CD14-positive monocyte (primary cell): ENCODE results near the gene UBXN4. TPM values are rescaled to one million over a fixed set of nuclear protein-coding genes. Genes with fewer than 3 reads are reported as not detected.

Experiments
- DNase-seq, 3 donors: peaks; one replicate each; pipeline ENCODE4 v3.0.0-alpha.2; 2011 to 2022
- H2AFZ ChIP-seq: 2 replicates; pipeline ENCODE4 v1.6.0; 2012; ENCODE audit warnings: mild to moderate bottlenecking, low read depth, low read length, inconsistent platforms; ENCODE audit not compliant: insufficient read depth, poor library complexity, severe bottlenecking
- H3K27ac ChIP-seq, 2 donors: 1 replicate in 1 of 2; 2 replicates in 1 of 2; pipeline ENCODE4 v1.5.1; 2012 to 2013; ENCODE audit warnings: low read length in 2 of 2, control low read depth in 1 of 2, inconsistent platforms in 1 of 2, low read depth in 1 of 2, mild to moderate bottlenecking in 1 of 2
- H3K27me3 ChIP-seq, 2 donors: one replicate each; pipeline versions ENCODE4 v1.6.0 to v1.6.1; 2011 to 2013; ENCODE audit warnings: low read length in 2 of 2; ENCODE audit not compliant: control insufficient read depth in 2 of 2, insufficient read depth in 2 of 2
- H3K36me3 ChIP-seq, 2 donors: replicated peaks in 1 of 2; 1 replicate in 1 of 2; 2 replicates in 1 of 2; pipeline versions ENCODE4 v1.5.1 to v1.6.1; 2012 to 2013; ENCODE audit warnings: low read length in 2 of 2, control low read depth in 1 of 2, inconsistent platforms in 1 of 2, mild to moderate bottlenecking in 1 of 2; ENCODE audit not compliant: insufficient read depth in 2 of 2, control insufficient read depth in 1 of 2
- H3K4me1 ChIP-seq, 2 donors: 1 replicate in 1 of 2; 2 replicates in 1 of 2; pipeline versions ENCODE4 v1.5.1 to v1.6.1; 2012 to 2013; ENCODE audit warnings: low read length in 2 of 2, control low read depth in 1 of 2, inconsistent platforms in 1 of 2, mild to moderate bottlenecking in 1 of 2, moderate library complexity in 1 of 2; ENCODE audit not compliant: insufficient read depth in 2 of 2, control insufficient read depth in 1 of 2
- H3K4me2 ChIP-seq: replicated peaks from 2 replicates; pipeline ENCODE3; 2012; ENCODE audit warnings: low read length, moderate library complexity, mild to moderate bottlenecking; ENCODE audit not compliant: poor library complexity, severe bottlenecking; ENCODE audit errors: extremely low read depth
- H3K4me3 ChIP-seq, 3 experiments: fragments of 200-600 bp in 1 of 3; sonication (generic) in 1 of 3; replicated peaks in 1 of 3; 1 replicate in 2 of 3; 2 replicates in 1 of 3; pipeline ENCODE4 v1.5.1; 2011 to 2013; ENCODE audit warnings: low read length in 3 of 3, mild to moderate bottlenecking in 3 of 3, control low read depth in 2 of 3, low read depth in 2 of 3, inconsistent platforms in 1 of 3, moderate library complexity in 1 of 3
- H3K79me2 ChIP-seq: 2 replicates; pipeline ENCODE4 v1.6.0; 2012; ENCODE audit warnings: mild to moderate bottlenecking, control low read depth, inconsistent platforms, low read length, moderate library complexity; ENCODE audit not compliant: insufficient read depth
- H3K9ac ChIP-seq: 2 replicates; pipeline ENCODE4 v1.6.0; 2017; ENCODE audit warnings: low read length, mild to moderate bottlenecking; ENCODE audit not compliant: insufficient read depth, poor library complexity, severe bottlenecking
- H3K9me3 ChIP-seq, 2 donors: replicated peaks in 1 of 2; 1 replicate in 1 of 2; 2 replicates in 1 of 2; pipeline versions ENCODE4 v1.5.1 to v1.6.1; 2012 to 2013; ENCODE audit warnings: low read length in 2 of 2, control low read depth in 1 of 2; ENCODE audit not compliant: control insufficient read depth in 1 of 2, insufficient read depth in 1 of 2
- H4K20me1 ChIP-seq: 2 replicates; pipeline ENCODE4 v1.6.0; 2012; ENCODE audit warnings: mild to moderate bottlenecking, low read length, control low read depth, moderate library complexity; ENCODE audit not compliant: insufficient read depth
- H3K27ac Mint-ChIP-seq, 7 donors: one replicate each; pipeline ENCODE4 v1.8.0; 2020; ENCODE audit warnings: mild to moderate bottlenecking in 7 of 7, mixed read lengths in 7 of 7, moderate library complexity in 6 of 7, inconsistent platforms in 2 of 7
- H3K27me3 Mint-ChIP-seq, 3 donors: one replicate each; pipeline ENCODE4 v1.8.0; 2021 to 2022; ENCODE audit warnings: low read depth in 3 of 3, mild to moderate bottlenecking in 3 of 3, mixed read lengths in 3 of 3, moderate library complexity in 3 of 3, inconsistent platforms in 1 of 3
- H3K36me3 Mint-ChIP-seq, 2 donors: one replicate each; pipeline ENCODE4 v1.8.0; 2020; ENCODE audit warnings: mixed read lengths in 2 of 2, inconsistent platforms in 1 of 2, mild to moderate bottlenecking in 1 of 2
- H3K4me1 Mint-ChIP-seq: one replicate; pipeline ENCODE4 v1.8.0; 2020; ENCODE audit warnings: mild to moderate bottlenecking, mixed read lengths
- H3K4me3 Mint-ChIP-seq, 2 donors: one replicate each; pipeline ENCODE4 v1.8.0; 2020; ENCODE audit warnings: mild to moderate bottlenecking in 2 of 2, mixed read lengths in 2 of 2, moderate library complexity in 1 of 2
- H3K9me3 Mint-ChIP-seq, 7 donors: one replicate each; pipeline ENCODE4 v1.8.0; 2020 to 2022; ENCODE audit warnings: mixed read lengths in 7 of 7, mild to moderate bottlenecking in 6 of 7, moderate library complexity in 6 of 7, inconsistent platforms in 2 of 7
- WGBS: methylation state at CpG from one replicate; pipeline ENCODE4 v1.1.5; 2013; ENCODE audit warnings: missing lambda C conversion rate; ENCODE audit not compliant: insufficient coverage; 5-methylcytosine and 5-hydroxymethylcytosine counted together
- intact Hi-C, 2 donors: fragments of 100-400 bp; cut with micrococcal nuclease; formaldehyde crosslinking; loops; one replicate each; pipeline versions ENCODE4 v1.15.0 to v1.15.1; 2023
- polyA plus RNA-seq, 3 donors: library from polyadenylated mRNA; depleted of rRNA in 1 of 3; unstranded in 2 of 3; stranded (reverse) in 1 of 3; fragments of 300-500 nt in 2 of 3; fragments of >200 nt in 1 of 3; fragmentation: Illumina TruSeq in 2 of 3; gene quantifications; 1 replicate in 2 of 3; 2 replicates in 1 of 3; pipeline ENCODE4 v1.2.3, GENCODE V29; 2012 to 2021
- TF ChIP-seq, protein P1 (sequence below): fragments of 200-600 bp; IDR thresholded peaks from one replicate; pipeline ENCODE4 v1.8.0; 2022; ENCODE audit warnings: antibody characterized with exemption, mild to moderate bottlenecking

Gene UBXN4
- polyA plus RNA-seq, 3 donors: 53.8 to 107 (median 74.2) TPM

DNA sequence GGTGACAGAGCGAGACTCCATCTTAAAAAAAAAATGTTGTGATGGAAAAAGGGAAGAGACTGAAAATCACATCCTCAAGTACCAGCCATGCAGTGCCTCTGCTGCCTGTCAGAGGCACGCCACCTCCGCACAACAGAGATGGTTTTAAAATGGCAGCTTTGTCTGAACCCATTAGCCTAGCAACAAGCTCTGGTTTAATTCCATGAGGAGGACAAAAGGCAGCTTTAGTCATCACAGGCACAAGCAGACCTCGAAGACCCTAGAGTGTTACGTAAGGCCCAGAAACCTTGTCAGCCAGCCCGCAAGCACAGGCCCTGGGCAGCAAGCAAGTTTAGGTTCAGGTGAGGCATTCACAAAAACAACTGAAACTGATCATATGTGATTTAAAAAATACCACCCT is 84.9 kb downstream of the UBXN4 start:
- Histone ChIP-seq H3K27ac (no peak overlapping the region), H3K79me2 (no peaks in the 10 kb centered on the region), H3K27me3 (no peaks in the 10 kb centered on the region), H3K36me3 (no peaks in the 10 kb centered on the region), H3K9me3 (peaks cover 10 to 14% of the 10 kb centered on the region in 2 donors), H2AFZ (no peak overlapping the region), H4K20me1 (no peaks in the 10 kb centered on the region), H3K4me2 (no peak overlapping the region), H3K4me1 (no peaks in the 10 kb centered on the region), H3K9ac (no peak overlapping the region), H3K4me3 (no peak overlapping the region)
- Mint-ChIP-seq H3K4me1 (no peaks in the 10 kb centered on the region), H3K27me3 (peaks cover under 1 to 3% (median 2%) of the 10 kb centered on the region in 3 donors), H3K9me3 (peaks cover 11 to 18% (median 14%) of the 10 kb centered on the region in 7 donors), H3K27ac (no peak overlapping the region), H3K4me3 (no peak overlapping the region), H3K36me3 (peaks cover 0 to 6% of the 10 kb centered on the region in 2 donors)
- TF ChIP-seq, protein P1, sequence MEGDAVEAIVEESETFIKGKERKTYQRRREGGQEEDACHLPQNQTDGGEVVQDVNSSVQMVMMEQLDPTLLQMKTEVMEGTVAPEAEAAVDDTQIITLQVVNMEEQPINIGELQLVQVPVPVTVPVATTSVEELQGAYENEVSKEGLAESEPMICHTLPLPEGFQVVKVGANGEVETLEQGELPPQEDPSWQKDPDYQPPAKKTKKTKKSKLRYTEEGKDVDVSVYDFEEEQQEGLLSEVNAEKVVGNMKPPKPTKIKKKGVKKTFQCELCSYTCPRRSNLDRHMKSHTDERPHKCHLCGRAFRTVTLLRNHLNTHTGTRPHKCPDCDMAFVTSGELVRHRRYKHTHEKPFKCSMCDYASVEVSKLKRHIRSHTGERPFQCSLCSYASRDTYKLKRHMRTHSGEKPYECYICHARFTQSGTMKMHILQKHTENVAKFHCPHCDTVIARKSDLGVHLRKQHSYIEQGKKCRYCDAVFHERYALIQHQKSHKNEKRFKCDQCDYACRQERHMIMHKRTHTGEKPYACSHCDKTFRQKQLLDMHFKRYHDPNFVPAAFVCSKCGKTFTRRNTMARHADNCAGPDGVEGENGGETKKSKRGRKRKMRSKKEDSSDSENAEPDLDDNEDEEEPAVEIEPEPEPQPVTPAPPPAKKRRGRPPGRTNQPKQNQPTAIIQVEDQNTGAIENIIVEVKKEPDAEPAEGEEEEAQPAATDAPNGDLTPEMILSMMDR: no peak
- 81% methylated on average over 5 of the region's 6 CpGs for WGBS
- intact Hi-C loops: no loop called here
- no peak for DNase-seq

- DNase-seq: no peak
- H3K27ac ChIP-seq: no peak overlapping the region
- no peaks in the 10 kb centered on the region for H3K4me1 Mint-ChIP-seq
- no peak overlapping the region for H3K4me2 ChIP-seq
- no peaks in the 10 kb centered on the region for H3K36me3 Mint-ChIP-seq
- H3K27me3 Mint-ChIP-seq: peaks cover 0 to 3% (median 2%) of the 10 kb centered on the region in 3 donors
- intact Hi-C loops: no loop called here
- no peak overlapping the region for H3K4me3 ChIP-seq
- H3K9me3 ChIP-seq: no peaks in the 10 kb centered on the region
- no peaks in the 10 kb centered on the region for H3K79me2 ChIP-seq
- H3K9me3 Mint-ChIP-seq: peaks cover 0 to under 1% (median 0%) of the 10 kb centered on the region in 7 donors
- no peak overlapping the region for H2AFZ ChIP-seq
- 89% methylated on average over 5 of the region's 13 CpGs for WGBS
- no peak overlapping the region for H3K9ac ChIP-seq
- no peaks in the 10 kb centered on the region for H3K27me3 ChIP-seq
- H3K36me3 ChIP-seq: no peaks in the 10 kb centered on the region
- no peaks in the 10 kb centered on the region for H4K20me1 ChIP-seq
- no peak overlapping the region for H3K4me3 Mint-ChIP-seq
- H3K27ac Mint-ChIP-seq: no peak overlapping the region
- TF ChIP-seq, protein P1: no peak
- H3K4me1 ChIP-seq: no peaks in the 10 kb centered on the region
These were observed 87.9 kb downstream of the UBXN4 start for GRCh38 chr2:135829378-135830135.
